ENCODE measurements around the gene NRP1. TPM values are rescaled to one million over a fixed set of nuclear protein-coding genes. Genes with fewer than 3 reads are reported as not detected.

NRP1 gene
- total and polyA plus RNA-seq, 4 donors: 14.6 to 55.6 (median 37.8) TPM

DNA sequence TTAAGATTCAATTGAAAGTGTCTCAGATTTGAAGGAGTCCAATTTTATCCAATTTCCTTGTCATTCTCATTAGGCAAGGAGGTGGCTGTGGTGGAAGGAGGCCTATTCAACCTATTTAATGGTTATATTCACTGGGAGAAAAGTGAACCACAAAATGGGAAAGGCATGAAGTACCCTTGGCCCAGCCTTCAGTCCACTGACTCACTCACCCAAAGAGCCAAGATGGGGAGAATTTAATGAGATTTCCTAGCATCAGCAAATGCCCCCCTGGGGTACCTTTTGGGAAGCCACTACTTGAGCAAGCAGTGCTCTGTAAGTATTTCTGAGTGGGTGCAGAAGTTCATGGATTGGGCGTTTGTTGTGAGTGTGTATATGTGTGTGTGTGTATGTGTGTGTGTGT lies 144.1 kb downstream of the NRP1 start:
- Histone ChIP-seq H3K9ac (ENCODE audit: low read depth in 1 of 2, low read length in 2 of 2) (no peak overlapping the region), H3K36me3 (ENCODE audit: control insufficient read depth in 4 of 4, insufficient read depth in 3 of 4, low read depth in 1 of 4, low read length in 3 of 4) (peaks cover 2 to 15% (median 8%) of the 10 kb centered on the region in 4 donors), H3K27ac (ENCODE audit: low read depth in 1 of 2, low read length in 2 of 2) (no peak overlapping the region), H3K4me1 (ENCODE audit: control insufficient read depth in 4 of 4, insufficient read depth in 4 of 4, low read length in 3 of 4) (peaks cover 0 to 19% (median 18%) of the 10 kb centered on the region in 4 donors), H3K27me3 (ENCODE audit: control insufficient read depth in 4 of 4, insufficient read depth in 4 of 4, low read length in 3 of 4) (no peaks in the 10 kb centered on the region), H3K9me3 (ENCODE audit: control insufficient read depth in 4 of 4, low read length in 3 of 4) (no peaks in the 10 kb centered on the region), H3K4me3 (ENCODE audit: low read depth in 1 of 3, low read length in 3 of 3) (no peak overlapping the region)
- DNase-seq (ENCODE audit: low spot score): no peak
- WGBS: 92% methylated on average over 1 of the region's 1 CpG
- TF ChIP-seq EGR1 (IDR thresholded peaks at IDR 0.05; ENCODE audit: low read depth in 2 of 2): no peak
- no peak for TF ChIP-seq TAF1 (conservative IDR thresholded peaks at IDR 0.05)
- no peak for TF ChIP-seq HNF4A (conservative IDR thresholded peaks at IDR 0.05)
- no peak for TF ChIP-seq NR2F2 (IDR thresholded peaks at IDR 0.05)
- no peak for TF ChIP-seq GABPA (IDR thresholded peaks at IDR 0.05 in 1 of 2, conservative IDR thresholded peaks at IDR 0.05 in 1 of 2)
- TF ChIP-seq FOXA1 (IDR thresholded peaks at IDR 0.05): no peak
- TF ChIP-seq, protein P1, sequence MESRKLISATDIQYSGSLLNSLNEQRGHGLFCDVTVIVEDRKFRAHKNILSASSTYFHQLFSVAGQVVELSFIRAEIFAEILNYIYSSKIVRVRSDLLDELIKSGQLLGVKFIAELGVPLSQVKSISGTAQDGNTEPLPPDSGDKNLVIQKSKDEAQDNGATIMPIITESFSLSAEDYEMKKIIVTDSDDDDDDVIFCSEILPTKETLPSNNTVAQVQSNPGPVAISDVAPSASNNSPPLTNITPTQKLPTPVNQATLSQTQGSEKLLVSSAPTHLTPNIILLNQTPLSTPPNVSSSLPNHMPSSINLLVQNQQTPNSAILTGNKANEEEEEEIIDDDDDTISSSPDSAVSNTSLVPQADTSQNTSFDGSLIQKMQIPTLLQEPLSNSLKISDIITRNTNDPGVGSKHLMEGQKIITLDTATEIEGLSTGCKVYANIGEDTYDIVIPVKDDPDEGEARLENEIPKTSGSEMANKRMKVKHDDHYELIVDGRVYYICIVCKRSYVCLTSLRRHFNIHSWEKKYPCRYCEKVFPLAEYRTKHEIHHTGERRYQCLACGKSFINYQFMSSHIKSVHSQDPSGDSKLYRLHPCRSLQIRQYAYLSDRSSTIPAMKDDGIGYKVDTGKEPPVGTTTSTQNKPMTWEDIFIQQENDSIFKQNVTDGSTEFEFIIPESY (IDR thresholded peaks at IDR 0.05): no peak
- TF ChIP-seq, protein P2, sequence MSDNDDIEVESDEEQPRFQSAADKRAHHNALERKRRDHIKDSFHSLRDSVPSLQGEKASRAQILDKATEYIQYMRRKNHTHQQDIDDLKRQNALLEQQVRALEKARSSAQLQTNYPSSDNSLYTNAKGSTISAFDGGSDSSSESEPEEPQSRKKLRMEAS (IDR thresholded peaks at IDR 0.05): no peak

DNA sequence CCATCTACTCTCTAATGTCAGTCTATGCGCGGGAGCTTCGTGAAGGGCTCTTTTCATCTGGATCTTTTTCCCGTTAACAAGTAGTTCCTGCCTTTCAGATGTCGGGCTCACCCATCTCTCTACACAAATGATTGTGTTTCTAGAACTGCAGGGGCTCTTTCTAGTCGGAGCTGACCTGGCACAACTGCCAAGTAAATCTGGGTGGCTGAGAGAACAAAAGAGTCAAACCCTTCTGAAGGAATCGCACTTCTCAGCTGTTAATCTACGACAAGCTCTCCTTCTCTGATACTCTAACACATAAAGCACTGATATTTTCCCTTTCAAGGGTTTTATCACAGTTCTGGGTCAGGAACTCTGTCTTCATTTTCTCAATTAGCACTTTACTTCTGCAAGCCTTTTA lies 144.7 kb downstream of the NRP1 start:
- no peaks in the 10 kb centered on the region for H3K27me3 ChIP-seq (ENCODE audit: control insufficient read depth in 4 of 4, insufficient read depth in 4 of 4, low read length in 3 of 4)

DNA sequence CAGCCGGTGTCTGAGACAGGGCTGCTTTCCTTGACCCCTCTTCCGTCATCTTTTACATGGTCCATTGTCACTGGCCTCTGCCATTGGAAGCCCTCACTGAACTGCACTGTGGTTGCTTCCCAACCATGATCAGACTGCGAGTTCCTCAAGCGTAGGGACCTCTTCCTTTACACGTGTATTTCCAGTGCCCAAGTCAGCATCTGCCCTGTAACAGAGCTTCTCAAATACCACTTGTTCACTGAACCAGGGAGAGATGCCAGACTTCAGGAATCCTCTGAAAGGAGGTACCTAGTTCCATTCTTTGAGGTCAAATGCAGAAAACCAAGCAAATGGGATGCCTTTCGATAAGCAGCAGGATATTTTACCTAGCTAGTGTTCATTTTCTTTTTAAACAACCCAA lies 145.1 kb downstream of the NRP1 start:
- H3K36me3 ChIP-seq (ENCODE audit: control insufficient read depth in 4 of 4, insufficient read depth in 3 of 4, low read depth in 1 of 4, low read length in 3 of 4): peaks cover 2 to 18% (median 10%) of the 10 kb centered on the region in 4 donors
- peaks cover 0 to 10% (median 10%) of the 10 kb centered on the region in 4 donors for H3K4me1 ChIP-seq (ENCODE audit: control insufficient read depth in 4 of 4, insufficient read depth in 4 of 4, low read length in 3 of 4)
- 92% methylated on average over 6 of the region's 6 CpGs for WGBS
- H3K4me3 ChIP-seq (ENCODE audit: low read depth in 1 of 3, low read length in 3 of 3): no peak overlapping the region
- H3K27me3 ChIP-seq (ENCODE audit: control insufficient read depth in 4 of 4, insufficient read depth in 4 of 4, low read length in 3 of 4): no peaks in the 10 kb centered on the region
- H3K27ac ChIP-seq (ENCODE audit: low read depth in 1 of 2, low read length in 2 of 2): no peak overlapping the region
- no peak for DNase-seq (ENCODE audit: low spot score)
- H3K9ac ChIP-seq (ENCODE audit: low read depth in 1 of 2, low read length in 2 of 2): no peak overlapping the region
- H3K9me3 ChIP-seq (ENCODE audit: control insufficient read depth in 4 of 4, low read length in 3 of 4): no peaks in the 10 kb centered on the region
- TF ChIP-seq HNF4G (IDR thresholded peaks at IDR 0.05) (no peak), FOXA2 (IDR thresholded peaks at IDR 0.05) (no peak), JUND (IDR thresholded peaks at IDR 0.05) (no peak), YY1 (IDR thresholded peaks at IDR 0.05) (no peak), TAF1 (conservative IDR thresholded peaks at IDR 0.05) (no peak), SP1 (IDR thresholded peaks at IDR 0.05) (no peak), RXRA (IDR thresholded peaks at IDR 0.05) (no peak), NR2F2 (IDR thresholded peaks at IDR 0.05) (no peak), FOXA1 (IDR thresholded peaks at IDR 0.05) (no peak), EGR1 (IDR thresholded peaks at IDR 0.05; ENCODE audit: low read depth in 2 of 2) (no peak), RAD21 (IDR thresholded peaks at IDR 0.05) (no peak)
- TF ChIP-seq, protein P2 (IDR thresholded peaks at IDR 0.05): no peak
- TF ChIP-seq, protein P3, sequence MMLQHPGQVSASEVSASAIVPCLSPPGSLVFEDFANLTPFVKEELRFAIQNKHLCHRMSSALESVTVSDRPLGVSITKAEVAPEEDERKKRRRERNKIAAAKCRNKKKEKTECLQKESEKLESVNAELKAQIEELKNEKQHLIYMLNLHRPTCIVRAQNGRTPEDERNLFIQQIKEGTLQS (IDR thresholded peaks at IDR 0.05): no peak
- TF ChIP-seq, protein P1 (IDR thresholded peaks at IDR 0.05): no peak
- TF ChIP-seq, protein P4, sequence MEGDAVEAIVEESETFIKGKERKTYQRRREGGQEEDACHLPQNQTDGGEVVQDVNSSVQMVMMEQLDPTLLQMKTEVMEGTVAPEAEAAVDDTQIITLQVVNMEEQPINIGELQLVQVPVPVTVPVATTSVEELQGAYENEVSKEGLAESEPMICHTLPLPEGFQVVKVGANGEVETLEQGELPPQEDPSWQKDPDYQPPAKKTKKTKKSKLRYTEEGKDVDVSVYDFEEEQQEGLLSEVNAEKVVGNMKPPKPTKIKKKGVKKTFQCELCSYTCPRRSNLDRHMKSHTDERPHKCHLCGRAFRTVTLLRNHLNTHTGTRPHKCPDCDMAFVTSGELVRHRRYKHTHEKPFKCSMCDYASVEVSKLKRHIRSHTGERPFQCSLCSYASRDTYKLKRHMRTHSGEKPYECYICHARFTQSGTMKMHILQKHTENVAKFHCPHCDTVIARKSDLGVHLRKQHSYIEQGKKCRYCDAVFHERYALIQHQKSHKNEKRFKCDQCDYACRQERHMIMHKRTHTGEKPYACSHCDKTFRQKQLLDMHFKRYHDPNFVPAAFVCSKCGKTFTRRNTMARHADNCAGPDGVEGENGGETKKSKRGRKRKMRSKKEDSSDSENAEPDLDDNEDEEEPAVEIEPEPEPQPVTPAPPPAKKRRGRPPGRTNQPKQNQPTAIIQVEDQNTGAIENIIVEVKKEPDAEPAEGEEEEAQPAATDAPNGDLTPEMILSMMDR (IDR thresholded peaks at IDR 0.05; ENCODE audit: low read depth, low read length, missing input control): no peak
- TF ChIP-seq, protein P5, sequence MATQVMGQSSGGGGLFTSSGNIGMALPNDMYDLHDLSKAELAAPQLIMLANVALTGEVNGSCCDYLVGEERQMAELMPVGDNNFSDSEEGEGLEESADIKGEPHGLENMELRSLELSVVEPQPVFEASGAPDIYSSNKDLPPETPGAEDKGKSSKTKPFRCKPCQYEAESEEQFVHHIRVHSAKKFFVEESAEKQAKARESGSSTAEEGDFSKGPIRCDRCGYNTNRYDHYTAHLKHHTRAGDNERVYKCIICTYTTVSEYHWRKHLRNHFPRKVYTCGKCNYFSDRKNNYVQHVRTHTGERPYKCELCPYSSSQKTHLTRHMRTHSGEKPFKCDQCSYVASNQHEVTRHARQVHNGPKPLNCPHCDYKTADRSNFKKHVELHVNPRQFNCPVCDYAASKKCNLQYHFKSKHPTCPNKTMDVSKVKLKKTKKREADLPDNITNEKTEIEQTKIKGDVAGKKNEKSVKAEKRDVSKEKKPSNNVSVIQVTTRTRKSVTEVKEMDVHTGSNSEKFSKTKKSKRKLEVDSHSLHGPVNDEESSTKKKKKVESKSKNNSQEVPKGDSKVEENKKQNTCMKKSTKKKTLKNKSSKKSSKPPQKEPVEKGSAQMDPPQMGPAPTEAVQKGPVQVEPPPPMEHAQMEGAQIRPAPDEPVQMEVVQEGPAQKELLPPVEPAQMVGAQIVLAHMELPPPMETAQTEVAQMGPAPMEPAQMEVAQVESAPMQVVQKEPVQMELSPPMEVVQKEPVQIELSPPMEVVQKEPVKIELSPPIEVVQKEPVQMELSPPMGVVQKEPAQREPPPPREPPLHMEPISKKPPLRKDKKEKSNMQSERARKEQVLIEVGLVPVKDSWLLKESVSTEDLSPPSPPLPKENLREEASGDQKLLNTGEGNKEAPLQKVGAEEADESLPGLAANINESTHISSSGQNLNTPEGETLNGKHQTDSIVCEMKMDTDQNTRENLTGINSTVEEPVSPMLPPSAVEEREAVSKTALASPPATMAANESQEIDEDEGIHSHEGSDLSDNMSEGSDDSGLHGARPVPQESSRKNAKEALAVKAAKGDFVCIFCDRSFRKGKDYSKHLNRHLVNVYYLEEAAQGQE (IDR thresholded peaks at IDR 0.05): no peak

More for the DNA sequence above, 144.7 kb downstream of the NRP1 start:
- no peaks in the 10 kb centered on the region for H3K9me3 ChIP-seq (ENCODE audit: control insufficient read depth in 4 of 4, low read length in 3 of 4)
- peaks cover 0 to 15% (median 14%) of the 10 kb centered on the region in 4 donors for H3K4me1 ChIP-seq (ENCODE audit: control insufficient read depth in 4 of 4, insufficient read depth in 4 of 4, low read length in 3 of 4)
- 94% methylated on average over 8 of the region's 8 CpGs for WGBS
- no peak overlapping the region for H3K27ac ChIP-seq (ENCODE audit: low read depth in 1 of 2, low read length in 2 of 2)
- no peak overlapping the region for H3K9ac ChIP-seq (ENCODE audit: low read depth in 1 of 2, low read length in 2 of 2)
- DNase-seq (ENCODE audit: low spot score): no peak
- H3K36me3 ChIP-seq (ENCODE audit: control insufficient read depth in 4 of 4, insufficient read depth in 3 of 4, low read depth in 1 of 4, low read length in 3 of 4): peaks cover 2 to 18% (median 10%) of the 10 kb centered on the region in 4 donors
- no peak overlapping the region for H3K4me3 ChIP-seq (ENCODE audit: low read depth in 1 of 3, low read length in 3 of 3)
- no peak for TF ChIP-seq RXRA (IDR thresholded peaks at IDR 0.05)
- no peak for TF ChIP-seq NR2F2 (IDR thresholded peaks at IDR 0.05)
- no peak for TF ChIP-seq TAF1 (conservative IDR thresholded peaks at IDR 0.05)
